GM19372 (cell line): ENCODE results near the gene MYRF.

Source experiments
- ATAC-seq: cut with Tn5 transposase; IDR thresholded peaks from one replicate; pipeline ENCODE4 v1.9.1; 2021; ENCODE audit warnings: mild to moderate bottlenecking, low read depth, moderate library complexity; ENCODE audit not compliant: unreplicated experiment

The MYRF gene

DNA sequence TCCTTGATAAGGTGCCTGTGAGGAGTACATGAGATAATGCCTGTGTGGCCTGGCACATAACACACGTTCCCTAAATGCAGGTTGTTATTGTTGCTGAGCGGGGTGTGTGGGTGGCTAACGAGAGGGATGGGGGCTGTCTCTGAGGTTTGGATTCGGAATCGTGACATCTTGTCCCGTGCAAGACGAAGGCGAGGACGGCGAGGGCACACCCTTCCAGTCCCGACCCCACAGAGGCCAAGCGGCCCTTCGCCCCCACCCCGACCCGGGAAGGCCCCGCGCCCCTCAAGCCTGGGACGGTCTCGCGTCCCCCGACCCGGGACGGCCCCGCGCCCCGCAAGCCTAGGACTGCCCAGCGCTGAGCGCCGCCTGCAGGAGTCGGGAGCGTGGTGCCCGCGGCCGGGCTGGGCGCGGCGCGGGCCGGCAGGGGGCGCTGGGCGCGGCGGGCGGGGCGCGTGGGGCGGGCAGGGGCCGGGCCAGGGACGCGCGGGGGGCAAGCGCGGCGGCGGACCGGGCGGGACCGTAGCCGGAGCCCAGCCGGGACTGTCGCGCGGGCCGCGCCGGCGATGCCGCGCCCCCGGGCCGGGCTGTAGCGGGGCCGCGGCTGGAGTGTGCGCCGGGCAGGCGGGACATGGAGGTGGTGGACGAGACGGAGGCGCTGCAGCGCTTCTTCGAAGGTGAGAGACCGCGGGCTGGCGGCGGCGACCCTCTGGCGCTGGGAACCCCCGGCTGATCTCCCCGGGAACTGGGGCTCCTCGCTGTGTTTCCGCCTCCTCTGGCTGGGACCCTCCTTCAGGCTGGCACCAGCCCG is at the start of gene MYRF:
Gene MYRF (plus strand): TSS at position 520 of the 808 bp plus-strand sequence. CDS start 109 bp downstream, at position 629.
- ATAC-seq = no peak

DNA sequence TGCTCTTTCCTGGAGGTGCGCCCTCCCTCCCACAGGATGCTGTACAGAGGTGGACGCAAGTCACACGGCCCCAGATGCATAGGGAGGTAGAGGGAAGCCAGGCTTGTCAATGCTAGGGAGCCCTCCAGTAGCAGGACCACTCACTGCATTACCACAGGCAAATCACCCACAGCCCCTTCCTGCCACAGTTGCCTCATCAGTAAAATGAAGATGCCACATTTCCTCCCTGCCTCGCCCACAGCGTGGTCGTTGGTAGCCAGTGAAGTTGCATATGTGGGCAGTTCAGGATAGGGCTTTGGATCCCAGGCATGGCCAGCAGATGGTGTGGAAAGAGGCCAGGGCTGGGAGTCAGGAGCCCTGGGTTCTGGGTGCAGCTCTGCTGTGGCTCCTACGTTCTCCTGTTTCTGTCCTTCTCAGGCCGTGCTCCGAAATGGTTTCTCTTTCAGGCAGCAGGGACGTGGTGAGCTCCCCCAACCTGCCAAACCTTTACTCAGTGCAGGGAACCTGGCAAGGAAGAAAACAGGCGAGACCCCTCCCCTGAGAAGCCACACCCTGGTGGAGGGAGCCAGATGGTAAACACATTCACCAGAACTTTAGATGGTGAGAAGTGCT is 49.6 kb upstream of the MYRF start:
- ATAC-seq = no peak

GRCh38 chr11:61704838-61705237 is 47.6 kb upstream of the MYRF start:
- ATAC-seq = no peak

GRCh38 chr11:61706452-61707400 is 45.7 kb upstream of the MYRF start:
- ATAC-seq = no peak

GRCh38 chr11:61707574-61707973 is 44.9 kb upstream of the MYRF start:
- no peak for ATAC-seq

GRCh38 chr11:61709110-61709509 is 43.3 kb upstream of the MYRF start:
- no peak for ATAC-seq

GRCh38 chr11:61709572-61709971 is 42.9 kb upstream of the MYRF start:
- no peak for ATAC-seq

GRCh38 chr11:61710019-61710418 is 42.4 kb upstream of the MYRF start:
- ATAC-seq = no peak

GRCh38 chr11:61711037-61711436 is 41.4 kb upstream of the MYRF start:
- no peak for ATAC-seq

- ATAC-seq = no peak
These were observed 40.9 kb upstream of the MYRF start for GRCh38 chr11:61711498-61711897.

- ATAC-seq = no peak
These were observed 40.1 kb upstream of the MYRF start for GRCh38 chr11:61712314-61712713.

DNA sequence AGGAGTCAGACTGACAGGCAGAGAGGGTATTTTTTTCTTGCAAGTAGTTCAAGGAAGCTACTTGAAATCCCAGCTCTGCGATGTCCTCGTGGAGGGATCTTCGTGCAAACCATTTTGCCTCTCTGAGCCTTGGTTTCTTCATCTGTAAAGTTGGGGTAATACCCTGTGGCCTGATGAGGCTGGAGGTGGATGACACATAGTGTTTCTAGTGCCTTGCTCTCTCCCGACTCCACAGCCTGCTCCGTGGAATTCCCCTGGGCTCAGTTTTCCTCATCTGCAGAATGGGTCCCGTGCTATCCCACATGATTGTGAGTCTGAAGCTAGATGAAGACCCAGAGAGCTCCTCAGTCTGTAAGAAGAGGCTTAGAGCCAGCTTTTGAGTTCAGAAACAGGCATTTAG is 39.6 kb upstream of the MYRF start:
- ATAC-seq = no peak

- no peak for ATAC-seq
These were observed 39.0 kb upstream of the MYRF start for GRCh38 chr11:61713464-61713863.

DNA sequence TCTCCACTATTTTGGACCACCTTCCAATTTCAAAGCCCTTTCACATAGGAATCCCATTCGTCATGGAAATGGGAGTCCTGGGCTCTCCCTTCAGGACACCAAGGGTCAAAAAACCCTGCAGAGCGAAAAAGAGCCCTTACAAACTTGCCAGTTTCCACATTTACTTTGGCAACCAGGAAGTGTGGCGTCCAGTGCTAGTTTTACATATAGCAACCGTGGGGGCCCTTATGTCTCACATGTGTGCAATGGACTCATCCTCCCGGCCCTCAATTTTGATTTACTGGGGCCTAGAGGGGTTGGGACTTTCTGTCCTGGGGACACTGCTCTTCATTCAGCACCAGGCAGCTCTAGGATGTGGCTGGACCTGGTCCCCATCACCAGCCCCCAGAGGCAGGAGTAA is 38.5 kb upstream of the MYRF start:
- ATAC-seq = no peak

- ATAC-seq = no peak
These were observed 38.1 kb upstream of the MYRF start for GRCh38 chr11:61714316-61714715.

DNA sequence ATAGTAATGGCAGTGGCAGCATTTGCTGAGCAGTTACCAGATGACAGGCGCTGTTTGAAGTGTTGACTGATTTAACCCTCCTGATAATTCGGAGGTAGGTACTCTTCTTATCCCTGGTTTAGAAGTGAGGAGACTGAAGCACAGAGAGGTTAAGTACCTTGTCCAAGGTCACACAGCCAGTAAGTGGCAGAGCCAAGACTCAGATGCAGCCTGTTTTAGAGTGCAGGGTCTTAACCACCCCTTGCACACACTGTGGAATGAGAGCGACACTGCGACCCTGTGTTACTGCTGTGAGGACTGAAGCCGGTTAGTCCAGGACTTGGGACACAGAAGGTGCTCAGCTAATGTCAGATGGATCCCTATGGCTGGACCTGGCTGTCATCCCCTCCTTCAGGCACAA is 37.5 kb upstream of the MYRF start:
- ATAC-seq = no peak

- ATAC-seq = no peak
These were observed 36.6 kb upstream of the MYRF start for GRCh38 chr11:61715867-61716266.

DNA sequence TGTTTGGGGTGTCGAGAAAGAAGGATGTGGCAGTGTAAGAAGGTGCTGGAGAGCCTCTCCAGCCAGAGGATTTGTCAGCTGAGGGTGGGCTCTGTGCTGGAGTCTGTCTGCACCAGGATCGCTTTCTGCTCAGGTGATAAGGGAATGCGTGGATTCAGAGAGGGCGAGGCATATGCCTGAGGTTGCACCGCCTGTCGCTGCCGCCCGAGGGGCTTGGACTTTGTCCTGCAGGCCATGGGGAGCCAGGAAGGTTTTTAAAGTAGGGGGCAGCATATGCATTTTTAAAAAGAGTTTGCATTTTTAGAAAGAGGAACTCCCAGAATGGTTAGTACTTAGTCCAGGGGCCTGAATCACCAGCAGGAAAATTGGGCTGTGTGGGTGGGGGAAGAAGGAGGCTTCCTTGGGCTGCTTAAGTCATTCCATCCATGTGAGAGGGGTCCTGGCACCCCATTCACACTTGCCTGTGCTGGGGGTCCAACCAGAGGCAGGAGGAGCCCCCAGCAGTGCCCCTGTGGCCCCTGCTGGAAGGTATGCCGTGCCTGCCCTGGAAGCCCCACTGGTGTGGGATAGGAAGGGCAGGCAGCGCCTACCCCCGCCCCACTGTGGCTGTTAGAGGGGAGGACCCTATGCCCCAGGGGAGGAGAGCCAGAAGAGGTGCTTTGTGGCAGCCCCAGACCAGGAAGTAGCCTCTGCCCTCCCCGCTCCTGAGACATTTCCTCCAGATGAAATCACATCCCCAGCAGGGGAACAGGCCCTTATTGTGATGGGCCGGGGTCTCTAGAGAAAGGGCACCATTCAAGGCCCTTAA is 35.8 kb upstream of the MYRF start:
- ATAC-seq = no peak

- no peak for ATAC-seq
These were observed 35.0 kb upstream of the MYRF start for GRCh38 chr11:61717286-61718033.
